Esophagus (tissue), 2 donors: Measurements from ENCODE around the gene NPLOC4. TPM values are rescaled to one million over a fixed set of nuclear protein-coding genes. Genes with fewer than 3 reads are reported as not detected.
A peak's percentile ranks its signal among the peaks of the same experiment; 100 is the strongest.

ENCODE experiments used
- H3K27ac ChIP-seq, 2 donors: one replicate each; pipeline ENCODE4 v1.5.1; 2013; ENCODE audit warnings: low read depth in 2 of 2, mild to moderate bottlenecking in 2 of 2, inconsistent platforms in 1 of 2, low read length in 1 of 2, moderate library complexity in 1 of 2
- H3K27me3 ChIP-seq, 2 donors: one replicate each; pipeline ENCODE4 v1.6.1; 2013; ENCODE audit warnings: low read length in 2 of 2, control low read depth in 1 of 2, mild to moderate bottlenecking in 1 of 2; ENCODE audit not compliant: insufficient read depth in 2 of 2, control insufficient read depth in 1 of 2
- H3K36me3 ChIP-seq, 2 donors: one replicate each; pipeline ENCODE4 v1.6.1; 2013; ENCODE audit warnings: low read length in 1 of 2; ENCODE audit not compliant: control insufficient read depth in 2 of 2, insufficient read depth in 2 of 2
- H3K4me1 ChIP-seq, 2 donors: one replicate each; pipeline ENCODE4 v1.6.1; 2013; ENCODE audit warnings: low read length in 1 of 2; ENCODE audit not compliant: control insufficient read depth in 2 of 2, insufficient read depth in 2 of 2
- H3K4me3 ChIP-seq, 2 donors: one replicate each; pipeline ENCODE4 v1.5.1; 2013; ENCODE audit warnings: low read length in 2 of 2, mild to moderate bottlenecking in 2 of 2, low read depth in 1 of 2, moderate library complexity in 1 of 2
- H3K9me3 ChIP-seq, 2 donors: one replicate each; pipeline ENCODE4 v1.6.1; 2013; ENCODE audit warnings: mild to moderate bottlenecking in 2 of 2, low read depth in 1 of 2, low read length in 1 of 2, moderate library complexity in 1 of 2; ENCODE audit not compliant: control insufficient read depth in 2 of 2, insufficient read depth in 1 of 2
- WGBS, 2 donors: extraction: QIAGEN DNeasy Blood & Tissue Kit; methylation state at CpG; one replicate each; pipeline ENCODE4 v1.1.7; 2013; 5-methylcytosine and 5-hydroxymethylcytosine counted together
- polyA plus RNA-seq, 2 donors: library from polyadenylated mRNA; stranded (reverse); fragments of 200-250 nt; gene quantifications; one replicate each; pipeline ENCODE4 v1.2.3, GENCODE V29; 2013
- donor health status: healthy with polysubstance abuse.
- donor health status: Bipolar disorder and iron deficiency.

NPLOC4 gene
- polyA plus RNA-seq, 2 donors: 30.6 to 38.8 TPM

- Histone ChIP-seq H3K27me3 (no peaks in the 10 kb centered on the region), H3K9me3 (no peaks in the 10 kb centered on the region), H3K4me3 (no peak overlapping the region), H3K4me1 (peaks cover 2 to 7% of the 10 kb centered on the region in 2 donors), H3K36me3 (peaks cover 14 to 64% of the 10 kb centered on the region in 2 donors), H3K27ac (peak overlapping the region; percentile 67 to 80)
- 9 to 12% methylated on average over 8 of the region's 8 CpGs for WGBS, 2 donors
These were observed 70.3 kb downstream of the NPLOC4 start for GRCh38 chr17:81566461-81567126.

GRCh38 chr17:81565231-81565630 is 71.7 kb downstream of the NPLOC4 start:
- Histone ChIP-seq H3K4me1 (peaks cover 2 to 7% of the 10 kb centered on the region in 2 donors), H3K4me3 (no peak overlapping the region), H3K36me3 (peaks cover 14 to 50% of the 10 kb centered on the region in 2 donors), H3K9me3 (no peaks in the 10 kb centered on the region), H3K27ac (no peak overlapping the region), H3K27me3 (no peaks in the 10 kb centered on the region)
- 94% methylated on average over 16 of the region's 16 CpGs for WGBS, 2 donors

GRCh38 chr17:81564778-81565177 is 72.1 kb downstream of the NPLOC4 start:
- no peaks in the 10 kb centered on the region for H3K27me3 ChIP-seq
- peaks cover 0 to 7% of the 10 kb centered on the region in 2 donors for H3K4me1 ChIP-seq
- no peak overlapping the region for H3K4me3 ChIP-seq
- WGBS, 2 donors: 93 to 95% methylated on average over 17 of the region's 17 CpGs
- peaks cover 14 to 46% of the 10 kb centered on the region in 2 donors for H3K36me3 ChIP-seq
- no peaks in the 10 kb centered on the region for H3K9me3 ChIP-seq
- no peak overlapping the region for H3K27ac ChIP-seq

- Histone ChIP-seq H3K9me3 (no peaks in the 10 kb centered on the region), H3K4me3 (no peak overlapping the region), H3K27me3 (no peaks in the 10 kb centered on the region), H3K4me1 (peaks cover 0 to 7% of the 10 kb centered on the region in 2 donors), H3K36me3 (peaks cover 9 to 44% of the 10 kb centered on the region in 2 donors), H3K27ac (no peak overlapping the region)
- WGBS, 2 donors: 88% methylated on average over 10 of the region's 10 CpGs
These were observed 72.9 kb downstream of the NPLOC4 start for GRCh38 chr17:81563861-81564586.

GRCh38 chr17:81561494-81561885 is 75.4 kb downstream of the NPLOC4 start:
- Histone ChIP-seq H3K36me3 (peaks cover 6 to 52% of the 10 kb centered on the region in 2 donors), H3K4me3 (no peak overlapping the region), H3K27me3 (no peaks in the 10 kb centered on the region), H3K27ac (no peak overlapping the region), H3K4me1 (peaks cover 0 to 2% of the 10 kb centered on the region in 2 donors), H3K9me3 (no peaks in the 10 kb centered on the region)
- WGBS, 2 donors: 88 to 89% methylated on average over 4 of the region's 4 CpGs

DNA sequence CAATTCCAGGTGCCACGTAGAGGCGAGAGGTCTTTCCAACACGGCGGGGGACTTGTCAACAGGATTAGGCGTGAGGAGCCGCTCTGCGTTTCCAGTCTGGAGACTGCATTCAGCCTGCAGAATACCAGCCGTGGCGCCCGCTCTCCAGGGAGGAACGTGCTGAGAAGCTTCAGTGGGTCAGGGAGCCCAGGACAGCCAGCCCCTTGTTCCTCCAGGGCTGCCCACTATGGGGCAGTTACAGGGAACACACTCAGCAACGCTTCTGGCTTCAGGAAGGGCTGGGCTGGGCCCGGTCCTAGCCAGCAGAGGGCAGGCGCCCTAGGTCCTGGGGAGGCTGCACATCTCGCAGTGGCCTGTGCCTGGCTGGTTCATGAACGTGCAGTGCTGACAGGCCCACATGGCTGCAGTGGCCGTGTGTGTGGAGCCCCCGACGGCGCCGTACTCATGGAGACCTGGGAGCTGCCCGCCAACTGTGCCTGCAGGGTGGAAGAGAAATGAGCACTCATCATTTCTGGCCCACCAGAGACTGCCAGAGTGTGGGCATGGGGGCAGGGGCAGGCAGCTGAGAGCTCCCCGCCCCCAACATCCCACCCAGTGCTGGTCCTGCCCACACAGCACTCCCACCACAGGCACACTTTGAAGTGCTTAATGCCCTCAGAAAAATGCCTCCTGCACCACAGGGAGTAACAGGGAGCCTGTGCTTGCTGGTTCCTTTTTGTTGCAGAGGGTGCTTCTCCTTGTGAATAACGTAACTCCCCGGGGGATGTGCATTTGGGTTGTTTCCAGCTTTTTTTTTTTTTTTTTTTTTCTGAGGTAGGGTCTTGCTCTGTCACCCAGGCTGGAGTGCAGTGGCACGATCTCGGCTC is 77.7 kb downstream of the NPLOC4 start:
- 80 to 87% methylated on average over 26 to 27 of the region's 27 CpGs for WGBS, 2 donors
- no peak overlapping the region for H3K27ac ChIP-seq
- no peaks in the 10 kb centered on the region for H3K27me3 ChIP-seq
- no peak overlapping the region for H3K4me3 ChIP-seq
- H3K36me3 ChIP-seq: peaks cover 2 to 38% of the 10 kb centered on the region in 2 donors
- H3K9me3 ChIP-seq: no peaks in the 10 kb centered on the region
- H3K4me1 ChIP-seq: no peaks in the 10 kb centered on the region

GRCh38 chr17:81558115-81558468 is 78.8 kb downstream of the NPLOC4 start:
- Histone ChIP-seq H3K27me3 (no peaks in the 10 kb centered on the region), H3K4me1 (peaks cover 0 to 10% of the 10 kb centered on the region in 2 donors), H3K4me3 (no peak overlapping the region), H3K36me3 (peaks cover 2 to 36% of the 10 kb centered on the region in 2 donors), H3K9me3 (no peaks in the 10 kb centered on the region), H3K27ac (no peak overlapping the region)
- WGBS, 2 donors: 91% methylated on average over 12 of the region's 12 CpGs

DNA sequence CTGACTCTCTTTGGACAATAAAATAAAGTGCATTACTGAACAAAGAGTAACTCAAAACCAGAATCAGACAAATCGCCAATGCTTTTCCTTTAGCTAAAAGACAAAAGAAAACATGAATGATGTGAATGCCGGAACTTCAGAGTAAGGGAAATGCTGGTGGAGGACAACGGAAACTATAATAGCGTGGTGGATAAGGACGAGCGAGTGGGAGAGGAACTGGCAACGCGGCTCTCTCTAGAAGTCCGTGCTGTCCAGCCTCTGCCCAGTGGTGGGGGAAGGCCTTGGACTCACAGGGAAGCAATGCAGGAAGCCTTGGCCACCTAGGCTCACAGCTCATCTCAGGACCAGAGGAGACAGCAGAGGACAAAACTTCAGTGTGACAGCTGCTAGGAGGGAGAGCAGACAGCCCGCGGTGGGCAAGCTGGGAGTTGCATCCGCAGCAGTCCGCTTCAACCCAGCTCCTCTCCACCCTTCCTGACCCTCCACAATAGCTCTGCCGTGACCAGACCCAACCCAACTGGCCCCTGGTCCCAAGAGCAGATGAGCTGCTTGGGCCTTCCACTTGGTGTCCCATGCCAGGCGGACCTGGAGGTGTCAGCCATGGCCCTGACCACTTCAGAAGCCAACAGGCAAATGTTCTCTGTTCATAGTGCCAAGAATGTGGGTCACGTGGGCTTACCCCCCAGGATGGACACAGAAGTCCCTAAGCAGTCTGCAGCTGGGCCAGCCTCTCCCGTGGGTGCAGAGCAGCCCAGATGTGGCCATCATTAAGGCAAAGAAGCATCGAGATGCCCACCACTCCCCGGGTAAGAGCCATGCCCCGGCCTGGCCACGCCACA is 79.4 kb downstream of the NPLOC4 start:
- H3K4me1 ChIP-seq: peaks cover 0 to 10% of the 10 kb centered on the region in 2 donors
- no peak overlapping the region for H3K27ac ChIP-seq
- no peaks in the 10 kb centered on the region for H3K9me3 ChIP-seq
- peaks cover 2 to 36% of the 10 kb centered on the region in 2 donors for H3K36me3 ChIP-seq
- 81 to 85% methylated on average over 21 of the region's 21 CpGs for WGBS, 2 donors
- no peak overlapping the region for H3K4me3 ChIP-seq
- no peaks in the 10 kb centered on the region for H3K27me3 ChIP-seq

DNA sequence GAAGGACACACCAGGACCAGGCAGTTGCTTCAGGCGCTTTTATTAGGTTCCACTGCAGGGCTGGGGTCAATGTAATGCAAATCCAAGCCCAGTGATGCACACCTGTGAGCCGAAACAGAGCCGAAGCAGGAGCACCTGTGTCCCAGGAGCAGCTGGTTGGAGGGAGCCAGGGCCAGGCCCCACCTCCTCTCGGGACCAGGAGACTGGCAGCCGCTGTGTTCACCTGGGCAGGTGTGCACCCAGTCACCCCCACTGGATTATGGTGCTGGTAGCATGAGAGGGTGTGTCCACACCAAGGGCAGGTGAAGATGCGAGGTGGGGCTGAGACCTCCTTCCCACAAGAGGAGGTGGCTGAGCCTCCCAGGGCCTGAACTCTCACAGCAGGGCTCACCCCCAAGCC is 80.0 kb downstream of the NPLOC4 start:
- Histone ChIP-seq H3K36me3 (peaks cover 2 to 34% of the 10 kb centered on the region in 2 donors), H3K9me3 (no peaks in the 10 kb centered on the region), H3K4me3 (no peak overlapping the region), H3K27ac (no peak overlapping the region), H3K27me3 (no peaks in the 10 kb centered on the region), H3K4me1 (peaks cover 0 to 10% of the 10 kb centered on the region in 2 donors)
- 76 to 89% methylated on average over 6 of the region's 6 CpGs for WGBS, 2 donors
